Stomach (tissue), 9 donors: ENCODE data around the gene KCNQ4. TPM values are rescaled to one million over a fixed set of nuclear protein-coding genes. Genes with fewer than 3 reads are reported as not detected.

Source experiments
- DNase-seq, 2 donors: peaks; one replicate each; pipeline versions ENCODE4 v3.0.0 to v3.0.0-alpha.2; 2013 to 2019
- H3K27ac ChIP-seq, 5 donors: fragments of 200-600 bp in 4 of 5; sonication (generic) in 4 of 5; one replicate each; pipeline ENCODE4 v1.5.1; 2013 to 2019; ENCODE audit warnings: mild to moderate bottlenecking in 1 of 5, moderate library complexity in 1 of 5
- H3K27me3 ChIP-seq, 3 donors: fragments of 200-600 bp; sonication (generic); one replicate each; pipeline ENCODE4 v1.5.1; 2017 to 2019; ENCODE audit warnings: mixed run types in 1 of 3
- H3K36me3 ChIP-seq, 4 donors: fragments of 200-600 bp; sonication (generic); 1 replicate in 3 of 4; 2 replicates in 1 of 4; pipeline ENCODE4 v1.5.1; 2016 to 2019
- H3K4me1 ChIP-seq, 4 donors: fragments of 200-600 bp; sonication (generic); one replicate each; pipeline ENCODE4 v1.5.1; 2016 to 2019
- H3K4me3 ChIP-seq, 4 donors: fragments of 200-600 bp; sonication (generic) in 3 of 4; one replicate each; pipeline ENCODE4 v1.5.1; 2016 to 2019; ENCODE audit warnings: mild to moderate bottlenecking in 1 of 4
- H3K9me3 ChIP-seq, 4 donors: fragments of 200-600 bp; sonication (generic); one replicate each; pipeline ENCODE4 v1.5.1; 2016 to 2019
- CTCF ChIP-seq, 7 experiments: fragments of 450-650 bp in 4 of 7; fragments of 200-600 bp in 3 of 7; sonication (generic) in 3 of 7; IDR thresholded peaks; one replicate each; pipeline ENCODE4 v1.5.1; 2016 to 2019; ENCODE audit warnings: antibody characterized with exemption in 7 of 7, control low read depth in 2 of 7, mild to moderate bottlenecking in 1 of 7
- EP300 ChIP-seq: sonication (generic); formaldehyde crosslinking; IDR thresholded peaks from one replicate; pipeline ENCODE4 v1.6.1; 2017; ENCODE audit warnings: antibody characterized with exemption
- POLR2A ChIP-seq, 4 donors: fragments of 450-650 bp; IDR thresholded peaks; one replicate each; pipeline ENCODE4 v1.6.1; 2016; ENCODE audit warnings: antibody characterized with exemption in 4 of 4, control low read depth in 2 of 4, mild to moderate bottlenecking in 1 of 4, moderate library complexity in 1 of 4
- POLR2AphosphoS5 ChIP-seq, 3 donors: sonication (generic); formaldehyde crosslinking; IDR thresholded peaks; one replicate each; pipeline ENCODE4 v1.6.1; 2016; ENCODE audit warnings: antibody characterized with exemption in 3 of 3
- WGBS, 5 donors: extraction: QIAGEN DNeasy Blood & Tissue Kit in 3 of 5; methylation state at CpG; one replicate each; pipeline versions ENCODE4 v1.1.5 to v1.1.7; 2013 to 2018; 5-methylcytosine and 5-hydroxymethylcytosine counted together
- intact Hi-C: fragments of 100-400 bp; cut with DNase I; formaldehyde crosslinking; loops from one replicate; pipeline ENCODE4 v1.15.1; 2023; ENCODE audit warnings: low total_unique reads
- polyA plus RNA-seq, 3 donors: library from polyadenylated mRNA; stranded (reverse); fragments of 200-250 nt; gene quantifications; one replicate each; pipeline ENCODE4 v1.2.3, GENCODE V29; 2013
- total RNA-seq, 5 donors: library from RNA; depleted of rRNA; stranded (reverse); fragments of >200 nt; gene quantifications; one replicate each; pipeline versions ENCODE4 v1.1.0 to v1.2.3, GENCODE V29; 2014 to 2016
- donor health status: healthy with polysubstance abuse.
- donor health status: Bipolar disorder and iron deficiency.
- donor health status: healthy.

Gene KCNQ4
- total and polyA plus RNA-seq, 8 donors = 0.31 to 7.6 (median 0.58) TPM; not detected in 1

- Histone ChIP-seq H3K36me3 (no peaks in the 10 kb centered on the region), H3K9me3 (no peaks in the 10 kb centered on the region), H3K27me3 (no peaks in the 10 kb centered on the region), H3K4me1 (peaks cover 25 to 54% (median 40%) of the 10 kb centered on the region in 4 donors), H3K27ac (peak within 1 kb of the TSS; percentile 81 to 93 (median 87)), H3K4me3 (peak within 1 kb of the TSS; percentile 73 to 80 (median 76))
- intact Hi-C loops = no loop called here
- peak; percentile 97 for DNase-seq
- WGBS, 5 donors = 2 to 12% (median 2%) methylated on average over 10 to 75 of the region's 75 CpGs
- TF ChIP-seq EP300 (no peak), POLR2AphosphoS5 (IDR thresholded peaks at IDR 0.05) (peak; percentile 94 to 99 (median 98)), CTCF (IDR thresholded peaks at IDR 0.05) (peak in 1 of 7 experiments; percentile 35), POLR2A (IDR thresholded peaks at IDR 0.05) (peak in 2 of 4 donors; percentile 69 to 85)
Observed at GRCh38 chr1:40862008-40862863, 78.6 kb downstream of the KCNQ4 start, which contains the start of gene CITED4. Gene CITED4, minus strand, starts transcription at chr1:40862363. Its CDS starts 236 bp downstream, at chr1:40862127.

- intact Hi-C loops = no loop called here
- peak overlapping the region in 4 of 5 donors; percentile 22 to 93 (median 50) for H3K27ac ChIP-seq
Observed at GRCh38 chr1:40868051-40868723, 84.6 kb downstream of the KCNQ4 start.

GRCh38 chr1:40870135-40870728 lies 86.6 kb downstream of the KCNQ4 start:
- Histone ChIP-seq H3K4me3 (no peak overlapping the region), H3K36me3 (no peaks in the 10 kb centered on the region), H3K27me3 (no peaks in the 10 kb centered on the region), H3K4me1 (peaks cover 0 to 37% (median 18%) of the 10 kb centered on the region in 4 donors), H3K27ac (no peak overlapping the region), H3K9me3 (peaks cover 0 to 7% (median 3%) of the 10 kb centered on the region in 4 donors)
- intact Hi-C loops = no loop called here
- WGBS, 5 donors = 67 to 98% (median 95%) methylated on average over 2 of the region's 2 CpGs
- DNase-seq = no peak
- TF ChIP-seq EP300 = no peak
- TF ChIP-seq CTCF (IDR thresholded peaks at IDR 0.05) = no peak
- TF ChIP-seq POLR2AphosphoS5 (IDR thresholded peaks at IDR 0.05) = no peak
- TF ChIP-seq POLR2A (IDR thresholded peaks at IDR 0.05) = no peak

More at GRCh38 chr1:40868051-40868723, 84.6 kb downstream of the KCNQ4 start:
- no peaks in the 10 kb centered on the region for H3K27me3 ChIP-seq
- H3K4me3 ChIP-seq = no peak overlapping the region
- H3K9me3 ChIP-seq = peaks cover 0 to 7% (median 3%) of the 10 kb centered on the region in 4 donors
- peaks cover 10 to 50% (median 30%) of the 10 kb centered on the region in 4 donors for H3K4me1 ChIP-seq
- WGBS, 5 donors = 49 to 76% (median 62%) methylated on average over 4 of the region's 4 CpGs
- peak; percentile 50 to 86 for DNase-seq
- no peak for TF ChIP-seq EP300
- peak; percentile 30 to 95 (median 86) for TF ChIP-seq POLR2AphosphoS5 (IDR thresholded peaks at IDR 0.05)
- no peaks in the 10 kb centered on the region for H3K36me3 ChIP-seq

DNA sequence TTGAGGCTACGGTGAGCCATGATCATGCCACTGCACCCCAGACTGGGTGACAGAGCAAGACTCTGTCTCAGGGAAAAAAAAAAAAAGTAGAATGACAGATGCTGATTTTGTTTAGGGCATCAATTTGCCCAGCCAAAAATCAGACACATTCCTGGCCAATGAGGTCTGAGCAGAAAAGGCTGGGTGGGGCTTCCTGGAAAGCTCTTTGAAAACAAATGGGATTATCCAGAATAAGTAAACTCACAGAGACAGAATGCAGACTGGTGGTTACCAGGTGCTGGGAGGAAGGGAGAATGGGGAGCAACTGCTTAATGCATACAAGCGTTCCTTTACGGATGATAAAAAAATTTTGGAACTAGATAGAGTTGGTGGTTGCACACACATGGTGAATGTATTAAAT lies 88.7 kb downstream of the KCNQ4 start:
- no peak for TF ChIP-seq EP300
- no peak for TF ChIP-seq POLR2A (IDR thresholded peaks at IDR 0.05)
- no peak for TF ChIP-seq POLR2AphosphoS5 (IDR thresholded peaks at IDR 0.05)
- no peak for TF ChIP-seq CTCF (IDR thresholded peaks at IDR 0.05)
- 62 to 85% (median 73%) methylated on average over 3 of the region's 3 CpGs for WGBS, 5 donors
- peaks cover 0 to 21% (median 12%) of the 10 kb centered on the region in 4 donors for H3K4me1 ChIP-seq
- no peak overlapping the region for H3K27ac ChIP-seq
- H3K36me3 ChIP-seq = no peaks in the 10 kb centered on the region
- no peak overlapping the region for H3K4me3 ChIP-seq
- no peaks in the 10 kb centered on the region for H3K27me3 ChIP-seq
- no peak for DNase-seq
- H3K9me3 ChIP-seq = peaks cover 0 to 19% (median 13%) of the 10 kb centered on the region in 4 donors
- intact Hi-C loops = no loop called here
